ENCODE data around the gene RPS27L.
"Not testable (repeated sequence)": the region's sequence is repeated elsewhere in the genome, so short reads cannot be mapped to it uniquely, and the experiment has no call there.

The RPS27L gene

GRCh38 chr15:63110428-63111026 lies 46.8 kb downstream of the RPS27L start:
- no peak for TF ChIP-seq CTCF (IDR thresholded peaks at IDR 0.05; ENCODE audit: low read depth, low read length)
- H3K36me3 ChIP-seq, result no peaks in the 10 kb centered on the region
- no peaks in the 10 kb centered on the region for H3K27me3 ChIP-seq (ENCODE audit: insufficient read depth, low read depth, severe bottlenecking)
- no peak overlapping the region for H3K4me3 ChIP-seq (ENCODE audit: low read depth, low read length)
- no peak overlapping the region for H3K27ac ChIP-seq
- no peak for DNase-seq
- no peaks in the 10 kb centered on the region for H3K9me3 ChIP-seq (ENCODE audit: severe bottlenecking)

DNA sequence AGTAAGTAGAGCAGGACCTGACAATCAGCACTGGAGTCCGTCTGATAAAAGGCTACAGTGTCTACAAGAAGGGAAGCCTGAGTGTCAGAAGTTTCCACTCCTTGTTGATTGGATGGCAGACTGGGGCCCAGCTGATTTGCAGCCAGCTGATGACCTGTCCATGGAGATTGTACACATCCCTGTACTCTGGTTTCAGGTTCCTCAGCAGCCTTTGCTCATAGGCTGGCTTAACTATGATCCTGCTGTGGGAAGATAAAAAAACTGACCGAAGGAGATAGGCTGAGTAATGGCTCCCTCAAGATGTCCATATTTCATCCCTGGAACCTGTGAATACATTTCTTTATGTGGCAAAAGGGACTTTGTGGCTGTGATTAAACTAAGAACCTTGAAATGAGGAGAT lies 47.4 kb downstream of the RPS27L start:
- no peak overlapping the region for H3K4me3 ChIP-seq (ENCODE audit: low read depth, low read length)
- no peaks in the 10 kb centered on the region for H3K27me3 ChIP-seq (ENCODE audit: insufficient read depth, low read depth, severe bottlenecking)
- DNase-seq, result no peak
- no peaks in the 10 kb centered on the region for H3K36me3 ChIP-seq
- no peak for TF ChIP-seq CTCF (IDR thresholded peaks at IDR 0.05; ENCODE audit: low read depth, low read length)
- no peak overlapping the region for H3K27ac ChIP-seq
- no peaks in the 10 kb centered on the region for H3K9me3 ChIP-seq (ENCODE audit: severe bottlenecking)

DNA sequence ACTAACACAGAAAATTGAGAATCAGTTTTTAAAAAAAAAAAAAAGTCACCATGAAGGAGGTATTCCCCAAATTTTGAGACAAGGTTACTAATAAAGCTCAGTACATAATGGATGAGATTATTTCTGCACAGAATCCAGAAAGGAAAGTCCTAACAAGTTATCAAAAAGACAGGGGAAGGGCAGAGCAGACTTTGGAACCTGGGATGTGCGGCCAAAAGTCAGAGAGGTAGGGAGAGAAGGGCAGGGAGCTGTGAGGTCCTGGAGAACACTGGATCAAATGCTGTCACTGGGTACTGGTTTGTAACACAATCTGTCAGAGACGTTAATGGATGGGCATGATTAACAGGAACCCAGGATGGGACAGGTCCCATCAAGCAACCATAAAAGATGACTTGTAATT lies 47.8 kb downstream of the RPS27L start:
- Histone ChIP-seq H3K36me3 (no peaks in the 10 kb centered on the region), H3K4me3 (ENCODE audit: low read depth, low read length) (no peak overlapping the region), H3K9me3 (ENCODE audit: severe bottlenecking) (no peaks in the 10 kb centered on the region), H3K27me3 (ENCODE audit: insufficient read depth, low read depth, severe bottlenecking) (no peaks in the 10 kb centered on the region), H3K27ac (no peak overlapping the region)
- DNase-seq, result no peak
- TF ChIP-seq CTCF (IDR thresholded peaks at IDR 0.05; ENCODE audit: low read depth, low read length), result no peak

GRCh38 chr15:63107895-63108546 lies 49.3 kb downstream of the RPS27L start:
- H3K36me3 ChIP-seq, result no peaks in the 10 kb centered on the region
- H3K27ac ChIP-seq, result no peak overlapping the region
- DNase-seq, result no peak
- no peak for TF ChIP-seq CTCF (IDR thresholded peaks at IDR 0.05; ENCODE audit: low read depth, low read length)
- no peaks in the 10 kb centered on the region for H3K27me3 ChIP-seq (ENCODE audit: insufficient read depth, low read depth, severe bottlenecking)
- no peak overlapping the region for H3K4me3 ChIP-seq (ENCODE audit: low read depth, low read length)
- no peaks in the 10 kb centered on the region for H3K9me3 ChIP-seq (ENCODE audit: severe bottlenecking)

DNA sequence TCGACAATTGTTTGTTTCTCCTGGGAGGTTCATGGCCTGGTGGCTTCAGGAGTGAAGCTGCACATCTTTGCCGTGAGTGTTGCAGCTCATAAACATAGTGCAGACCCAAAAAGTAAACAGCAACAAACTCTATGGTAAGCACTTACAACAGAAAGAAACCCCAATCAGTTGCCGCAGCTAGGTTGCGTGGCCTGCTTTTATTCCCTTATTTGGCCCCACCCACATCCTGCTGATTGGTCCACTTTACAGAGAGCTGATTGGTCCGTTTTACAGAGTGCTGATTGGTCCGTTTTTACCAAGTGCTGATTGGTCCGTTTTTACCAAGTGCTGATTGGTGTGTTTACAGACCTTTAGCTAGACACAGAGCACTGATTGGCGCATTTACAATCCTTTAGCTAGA lies 51.9 kb downstream of the RPS27L start:
- not testable (repeated sequence) for DNase-seq; H3K4me3 ChIP-seq (ENCODE audit: low read depth, low read length); H3K27ac ChIP-seq; H3K9me3 ChIP-seq (ENCODE audit: severe bottlenecking); H3K36me3 ChIP-seq; H3K27me3 ChIP-seq (ENCODE audit: insufficient read depth, low read depth, severe bottlenecking)

GRCh38 chr15:63104727-63105126 lies 52.5 kb downstream of the RPS27L start:
- no peak for DNase-seq
- Histone ChIP-seq H3K27ac (no peak overlapping the region), H3K4me3 (ENCODE audit: low read depth, low read length) (no peak overlapping the region), H3K9me3 (ENCODE audit: severe bottlenecking) (peaks cover 6% of the 10 kb centered on the region), H3K27me3 (ENCODE audit: insufficient read depth, low read depth, severe bottlenecking) (no peaks in the 10 kb centered on the region), H3K36me3 (no peaks in the 10 kb centered on the region)
- TF ChIP-seq CTCF (IDR thresholded peaks at IDR 0.05; ENCODE audit: low read depth, low read length), result no peak

All from WERI-Rb-1 (cell line).